GM18508 (cell line): ENCODE data around the gene TMEM150B.
A peak's percentile ranks its signal among the peaks of the same experiment; 100 is the strongest.

Experiments used
- ATAC-seq: cut with Tn5 transposase; IDR thresholded peaks from one replicate; pipeline ENCODE4 v1.9.1; 2021; ENCODE audit warnings: moderate number of reproducible peaks; ENCODE audit not compliant: insufficient read depth, unreplicated experiment

Gene TMEM150B

DNA sequence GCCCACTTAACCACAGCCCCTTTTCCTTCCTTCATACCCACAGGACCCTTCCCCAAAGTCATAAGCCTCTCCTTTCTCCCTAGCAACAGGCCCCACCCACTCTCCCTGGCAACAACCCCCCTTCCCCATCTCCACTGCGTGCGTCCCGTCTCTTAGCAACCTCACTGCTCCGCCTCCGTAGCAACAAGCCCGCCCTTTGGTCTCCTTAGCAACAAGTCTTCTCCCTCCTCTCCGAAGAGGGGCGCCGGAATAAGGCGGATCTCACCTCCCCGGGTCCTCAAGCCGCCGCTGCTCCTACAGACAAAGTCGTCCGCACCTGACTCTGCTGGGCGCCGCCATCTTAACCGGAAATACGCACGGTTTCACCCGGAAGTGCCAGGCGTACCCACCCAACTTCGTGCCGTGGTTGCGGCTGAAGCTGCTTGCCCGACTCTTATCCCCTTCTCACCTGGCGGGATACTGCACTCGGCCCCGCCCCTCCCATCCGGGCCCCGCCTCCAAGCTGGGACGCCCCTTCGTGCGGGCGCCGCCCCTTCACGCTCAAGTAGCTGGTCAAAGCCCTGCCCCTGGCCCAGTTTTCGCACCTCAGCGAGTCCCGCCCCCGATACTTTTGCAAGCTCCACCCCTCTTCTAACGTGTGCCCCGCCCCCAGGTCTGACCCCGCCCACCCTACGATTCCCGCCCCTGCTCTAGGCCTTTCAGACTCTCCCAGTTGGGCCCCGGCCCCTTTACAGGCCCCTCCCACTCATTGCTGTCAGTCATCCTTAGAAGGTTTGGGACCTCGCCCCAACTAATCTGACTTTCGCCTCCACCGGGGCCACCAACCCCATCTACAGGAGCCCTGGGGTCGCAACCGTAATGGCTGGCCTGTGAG, 45.1 kb downstream of the TMEM150B start, which contains the start of gene HSPBP1:
HSPBP1 (minus strand) TSS at position 341 of the 874 bp plus-strand sequence. CDS start 502 bp downstream, outside the sequence.
- peak; percentile 48 for ATAC-seq

DNA sequence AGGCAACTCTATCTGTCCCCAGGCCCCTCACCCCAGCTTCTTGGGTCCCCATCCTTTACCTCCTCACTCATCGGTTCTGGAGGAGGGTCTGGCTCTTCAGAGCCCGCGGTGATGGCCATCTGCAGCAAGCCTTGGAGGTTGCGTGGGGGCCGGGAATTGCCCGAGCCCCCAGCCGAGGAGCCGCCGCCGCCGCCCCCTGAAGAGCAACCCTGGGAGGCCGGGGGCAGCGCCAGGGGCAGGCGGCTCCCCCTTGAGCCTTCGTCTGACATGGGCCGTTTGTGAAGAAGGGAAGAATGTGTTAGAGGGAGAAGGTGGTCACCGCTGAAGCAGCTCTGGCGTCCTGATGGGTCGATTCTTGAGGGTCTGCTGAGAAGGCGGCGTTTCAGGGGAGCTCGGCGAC, 45.8 kb downstream of the TMEM150B start:
- ATAC-seq: no peak

- ATAC-seq: no peak
Observed at GRCh38 chr19:55278391-55279135, 46.6 kb downstream of the TMEM150B start.

DNA sequence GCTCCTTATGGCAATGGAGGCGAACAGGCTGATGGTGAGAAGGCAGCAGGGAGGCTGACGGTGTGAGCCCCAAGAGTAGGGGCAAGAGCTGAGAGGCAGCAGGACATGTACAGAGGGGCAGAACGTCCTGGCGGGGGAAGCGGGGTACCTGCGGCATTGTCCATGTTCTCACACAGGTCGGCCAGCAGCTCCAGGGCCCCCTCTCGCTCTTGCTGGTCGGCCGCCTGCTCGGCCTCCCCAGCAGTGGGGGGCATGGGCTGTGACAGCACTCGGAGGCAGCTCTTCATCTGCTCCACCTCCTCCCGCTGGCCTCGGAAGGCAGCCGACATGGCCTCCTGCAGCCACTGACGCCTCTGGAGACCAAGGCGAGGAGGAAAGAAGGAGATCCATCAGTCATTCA, 47.6 kb downstream of the TMEM150B start:
- ATAC-seq: no peak

GRCh38 chr19:55276720-55277430, 48.3 kb downstream of the TMEM150B start:
- no peak for ATAC-seq

- no peak for ATAC-seq
Observed at GRCh38 chr19:55275851-55276719, 49.1 kb downstream of the TMEM150B start.

DNA sequence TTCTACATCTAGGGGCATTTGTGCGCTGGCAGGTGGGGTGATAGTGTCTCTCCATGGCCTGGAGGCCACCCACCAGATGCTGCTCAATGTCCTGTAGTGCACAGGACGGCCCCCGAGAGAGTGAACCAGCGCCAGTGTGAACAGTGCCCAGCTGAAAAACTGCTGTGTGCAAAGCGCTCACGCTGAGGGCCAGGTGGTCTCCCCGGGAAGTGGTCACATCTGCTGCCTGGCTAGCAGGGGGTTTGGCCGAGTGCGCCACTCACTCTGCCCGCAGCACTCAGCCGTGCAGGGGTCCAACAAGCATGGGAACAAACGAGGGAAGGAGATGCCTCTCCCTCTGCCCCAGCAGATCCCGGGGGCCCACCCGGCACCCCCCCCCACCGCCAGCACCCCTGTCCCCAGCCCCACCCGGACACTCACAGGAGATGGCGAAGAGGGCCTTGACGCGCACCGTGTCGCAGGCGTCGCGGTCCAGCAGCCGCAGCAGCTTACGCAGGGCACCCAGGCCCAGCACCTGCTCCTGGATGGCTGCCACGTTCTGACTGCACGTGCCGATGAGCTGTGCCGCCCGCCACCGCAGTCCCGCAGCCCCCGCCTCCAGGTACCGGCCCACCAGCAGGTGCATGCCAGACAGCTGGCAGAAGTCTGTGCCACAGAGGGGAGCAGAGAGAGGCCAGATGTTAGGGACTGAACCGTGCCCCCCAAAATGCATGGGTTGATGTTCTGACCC, 51.0 kb downstream of the TMEM150B start:
- no peak for ATAC-seq

GRCh38 chr19:55272142-55272541, 53.0 kb downstream of the TMEM150B start:
- ATAC-seq: no peak

DNA sequence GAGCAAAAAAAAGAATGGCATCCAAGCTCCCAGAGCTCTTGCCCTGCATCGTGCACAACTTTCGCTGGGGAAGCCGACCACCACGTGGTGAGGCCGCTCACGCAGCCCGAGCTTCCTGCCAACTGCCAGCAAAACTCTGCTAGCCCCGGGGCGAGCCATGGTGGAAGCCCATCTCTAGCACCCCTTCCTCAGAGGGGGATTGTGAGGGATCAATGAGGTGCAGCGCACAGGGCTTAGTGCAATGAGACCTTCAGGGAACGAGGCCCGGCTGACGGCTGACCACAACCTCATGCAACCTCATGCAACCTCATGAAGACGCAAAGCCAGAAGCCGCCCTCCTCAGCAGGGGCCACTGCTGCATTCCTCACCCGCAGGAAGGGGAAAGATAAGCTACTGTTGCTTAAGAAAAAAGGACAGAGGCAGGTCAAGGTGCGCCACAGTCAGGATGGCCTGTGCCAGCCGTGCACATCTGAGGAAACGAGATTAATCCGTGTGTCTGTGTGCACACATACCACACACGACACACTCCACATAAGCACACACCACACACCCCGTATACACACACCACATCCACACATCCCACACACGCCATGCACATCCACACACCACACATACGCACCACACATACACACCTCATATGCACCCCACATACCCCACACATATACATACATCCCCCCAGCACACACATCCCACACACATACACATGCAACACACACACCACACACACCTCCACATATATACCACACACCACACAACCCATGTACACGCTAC, 54.8 kb downstream of the TMEM150B start:
- no peak for ATAC-seq

DNA sequence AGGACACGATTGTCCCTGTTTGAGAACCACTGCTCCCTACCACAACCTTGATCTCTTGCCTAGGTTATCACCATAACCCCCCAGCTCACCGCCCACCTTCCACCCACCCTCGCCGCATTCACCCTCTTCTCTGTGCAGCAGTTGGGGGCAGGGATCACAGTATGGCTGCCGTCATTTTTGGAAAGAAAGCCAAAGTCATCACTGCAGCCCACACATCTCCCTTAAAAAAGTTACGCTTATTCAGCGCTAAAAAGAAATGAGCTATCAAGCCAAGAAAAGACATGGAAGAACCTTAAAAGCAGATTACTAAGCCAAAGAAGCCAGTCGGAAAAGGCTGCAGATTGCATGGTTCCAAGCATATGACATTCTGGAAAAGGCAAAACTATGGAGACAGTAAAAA, 55.8 kb downstream of the TMEM150B start:
- ATAC-seq: no peak

DNA sequence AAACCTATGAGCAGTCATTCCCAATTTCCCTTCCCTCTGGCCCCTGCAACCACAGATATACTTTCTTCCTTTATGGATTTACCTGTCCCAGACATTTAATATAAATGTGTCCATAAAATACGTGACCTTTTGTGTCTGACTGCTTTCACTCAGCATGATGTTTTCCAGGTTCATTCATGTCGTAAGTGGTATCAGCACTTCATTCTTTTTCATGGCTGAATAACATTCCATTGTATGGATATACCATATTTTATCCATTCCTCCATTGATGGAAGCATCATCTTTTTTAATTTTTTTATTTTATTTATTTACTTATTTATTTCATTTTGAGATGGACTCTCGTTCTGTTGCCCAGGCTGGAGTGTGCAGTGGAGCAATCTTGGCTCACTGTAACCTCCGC, 58.3 kb downstream of the TMEM150B start:
- ATAC-seq: no peak

DNA sequence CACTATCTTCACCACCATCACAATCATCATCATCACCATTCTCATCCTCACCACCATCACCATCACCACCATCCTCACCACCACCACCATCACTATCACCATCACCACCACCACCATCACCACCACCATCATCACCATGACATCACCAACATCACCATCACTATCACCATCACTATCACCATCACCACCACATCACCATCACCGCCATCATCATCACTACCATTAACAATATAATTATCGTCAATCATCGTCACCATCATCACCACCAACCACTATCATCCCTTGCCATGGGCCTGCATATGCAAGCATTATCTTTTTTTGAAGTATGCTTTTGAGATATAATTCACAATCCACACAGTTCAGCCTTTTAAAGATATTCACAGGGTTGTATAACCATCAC, 58.7 kb downstream of the TMEM150B start:
- ATAC-seq: no peak

DNA sequence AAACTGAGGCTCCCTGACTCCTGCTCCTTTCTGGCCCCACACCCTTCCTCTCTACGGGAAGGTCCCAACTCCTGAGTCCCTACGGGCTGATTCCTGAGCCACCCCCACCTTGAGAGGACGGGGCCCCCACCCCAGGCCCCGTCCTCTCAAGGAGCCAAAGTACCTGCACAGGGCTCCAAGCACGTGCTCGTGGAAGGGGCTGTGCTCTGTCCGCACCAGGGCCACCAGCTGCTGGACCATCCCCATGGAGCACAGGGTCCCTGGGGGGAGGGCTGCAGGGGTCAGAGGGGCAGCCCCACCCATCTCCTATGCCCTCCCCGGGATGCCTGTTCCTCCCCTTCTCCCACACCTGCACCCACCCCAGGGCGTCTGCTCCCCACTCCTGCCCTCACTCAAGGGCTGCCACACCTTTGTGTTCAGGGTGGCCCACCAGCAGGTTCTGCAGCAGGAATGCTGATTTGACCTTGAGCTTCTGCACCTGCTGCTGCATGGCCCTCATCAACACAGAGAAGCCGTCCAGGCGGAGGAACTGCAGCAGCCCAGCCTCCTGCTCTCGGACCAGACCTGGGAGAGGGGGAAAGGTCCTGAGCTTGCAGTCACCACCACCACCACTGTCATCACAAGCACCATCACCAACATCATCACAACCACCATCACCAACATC, 59.3 kb downstream of the TMEM150B start:
- no peak for ATAC-seq

GRCh38 chr19:55265173-55265572, 60.0 kb downstream of the TMEM150B start:
- no peak for ATAC-seq

GRCh38 chr19:55264531-55264930, 60.6 kb downstream of the TMEM150B start:
- ATAC-seq: no peak
